ENCODE measurements around the gene NWD2. TPM values are rescaled to one million over a fixed set of nuclear protein-coding genes. Genes with fewer than 3 reads are reported as not detected.

NWD2 gene
- total RNA-seq, 1 experiment from 2014 or later = not detected

GRCh38 chr4:37381040-37381668, 136.6 kb downstream of the NWD2 start:
- WGBS (ENCODE audit: extremely low coverage, insufficient read length, low lambda C conversion rate) = no CpG with 5 or more reads among the region's 9 CpGs
- no peak overlapping the region for H2AFZ ChIP-seq (ENCODE audit: low read length)

More at GRCh38 chr4:37381040-37381668, 136.6 kb downstream of the NWD2 start:
- Histone ChIP-seq H3K9ac (ENCODE audit: extremely low read depth, insufficient read length, low read length) (no peak overlapping the region), H2BK120ac (ENCODE audit: low read depth, low read length, poor library complexity, severe bottlenecking) (no peak overlapping the region), H3K4me1 (ENCODE audit: insufficient read depth, low read length) (no peaks in the 10 kb centered on the region), H4K91ac (ENCODE audit: insufficient read length, low read depth, low read length) (no peak overlapping the region), H3K23ac (ENCODE audit: insufficient read length, low read depth, low read length) (no peak overlapping the region), H2BK12ac (ENCODE audit: insufficient read length, low read depth, low read length) (no peak overlapping the region), H2BK20ac (ENCODE audit: low read depth, low read length, poor library complexity, severe bottlenecking) (no peak overlapping the region), H4K5ac (ENCODE audit: insufficient read length, low read depth, low read length) (no peak overlapping the region), H3T11ph (ENCODE audit: low read length) (no peak overlapping the region), H3K9me3 (ENCODE audit: control insufficient read depth, low read depth, low read length) (no peaks in the 10 kb centered on the region), H2AK5ac (ENCODE audit: insufficient read length, low read length) (no peak overlapping the region), H3K18ac (ENCODE audit: insufficient read length, low read depth, low read length) (no peak overlapping the region), H3K27me3 (ENCODE audit: insufficient read depth, low read length) (no peaks in the 10 kb centered on the region; the same call in 1 of the 2 replicates), H3K79me2 (ENCODE audit: insufficient read depth, low read length) (no peaks in the 10 kb centered on the region), H3K14ac (ENCODE audit: insufficient read depth, low read length) (no peak overlapping the region), H3K56ac (ENCODE audit: insufficient read length, low read depth, low read length) (no peak overlapping the region), H3K23me2 (ENCODE audit: insufficient read length, low read depth, low read length, poor library complexity, severe bottlenecking) (no peaks in the 10 kb centered on the region), H3K4me2 (ENCODE audit: insufficient read depth, insufficient read length, low read length) (no peak overlapping the region), H4K20me1 (ENCODE audit: control insufficient read depth, insufficient read depth, insufficient read length) (no peaks in the 10 kb centered on the region), H3K27ac (ENCODE audit: insufficient read length, low read depth, low read length) (no peak overlapping the region), H2BK15ac (ENCODE audit: low read depth, low read length) (no peak overlapping the region), H3K4ac (ENCODE audit: low read depth, low read length) (no peak overlapping the region), H3K79me1 (ENCODE audit: insufficient read depth, low read depth, low read length, poor library complexity, severe bottlenecking) (no peaks in the 10 kb centered on the region), H2BK5ac (ENCODE audit: insufficient read length, low read length) (no peak overlapping the region), H4K8ac (replicated peaks; ENCODE audit: insufficient read length, low read depth, low read length) (no peak overlapping the region)
- no peak for DNase-seq
- H3K9me3 Mint-ChIP-seq = no peaks in the 10 kb centered on the region; a peak in 1 of 5 replicates
- TF ChIP-seq CTCF (conservative IDR thresholded peaks at IDR 0.05) = no peak
- H3K36me3 Mint-ChIP-seq (ENCODE audit: insufficient read depth in 1 of 3, low read depth in 3 of 3) = no peaks in the 10 kb centered on the region
- no peaks in the 10 kb centered on the region for H3K27me3 Mint-ChIP-seq (ENCODE audit: low read depth)
- peaks cover 9% of the 10 kb centered on the region in 2 experiments for H3K4me1 Mint-ChIP-seq
- H3K4me3 Mint-ChIP-seq = no peak overlapping the region
- no peak overlapping the region for H3K27ac Mint-ChIP-seq

All from H9 (cell line).